ENCODE measurements around the gene PRPF31.

GRCh38 chr19:54114340-54115108, 1.0 kb upstream of the PRPF31 start:
- TF ChIP-seq POLR2A (IDR thresholded peaks at IDR 0.05) = no peak
- TF ChIP-seq CTCF (IDR thresholded peaks at IDR 0.05) = no peak
- no peak for TF ChIP-seq EP300 (IDR thresholded peaks at IDR 0.05)
